Ovary (tissue), 9 donors: ENCODE results near the gene CTNNBL1. TPM values are rescaled to one million over a fixed set of nuclear protein-coding genes. Genes with fewer than 3 reads are reported as not detected.

Source experiments
- DNase-seq, 5 donors: peaks; one replicate each; pipeline ENCODE4 v3.0.0-alpha.2; 2019 to 2020
- H3K27ac ChIP-seq, 2 donors: fragments of 200-600 bp; one replicate each; pipeline versions ENCODE4 v1.5.1 to v1.8.0; 2019 to 2022
- H3K27me3 ChIP-seq: fragments of 200-600 bp; one replicate; pipeline ENCODE4 v1.8.0; 2022
- H3K36me3 ChIP-seq: fragments of 200-600 bp; sonication (generic); one replicate; pipeline ENCODE4 v1.5.1; 2019
- H3K4me1 ChIP-seq: one replicate; pipeline ENCODE4 v1.8.1; 2013; ENCODE audit warnings: mild to moderate bottlenecking, moderate library complexity; ENCODE audit not compliant: insufficient read depth
- H3K4me3 ChIP-seq: fragments of 200-600 bp; sonication (generic); one replicate; pipeline ENCODE4 v1.5.1; 2017
- H3K9me3 ChIP-seq, 2 donors: fragments of 200-600 bp in 1 of 2; sonication (generic) in 1 of 2; one replicate each; pipeline versions ENCODE4 v1.5.1 to v1.8.1; 2013 to 2019; ENCODE audit warnings: mild to moderate bottlenecking in 1 of 2, moderate library complexity in 1 of 2
- CTCF ChIP-seq, 3 donors: fragments of 450-650 bp in 2 of 3; fragments of 200-600 bp in 1 of 3; IDR thresholded peaks; one replicate each; pipeline versions ENCODE4 v1.5.1 to v1.8.0; 2016 to 2022; ENCODE audit warnings: antibody characterized with exemption in 3 of 3, mild to moderate bottlenecking in 1 of 3
- EP300 ChIP-seq: sonication (generic); formaldehyde crosslinking; IDR thresholded peaks from one replicate; pipeline ENCODE4 v1.6.1; 2017; ENCODE audit warnings: antibody characterized with exemption
- POLR2A ChIP-seq: fragments of 450-650 bp; IDR thresholded peaks from one replicate; pipeline ENCODE4 v1.6.1; 2017; ENCODE audit warnings: antibody characterized with exemption, mild to moderate bottlenecking, moderate library complexity
- WGBS, 3 donors: extraction: QIAGEN DNeasy Blood & Tissue Kit in 1 of 3; methylation state at CpG; one replicate each; pipeline versions ENCODE4 v1.1.5 to v1.1.7; 2013 to 2017; 5-methylcytosine and 5-hydroxymethylcytosine counted together
- intact Hi-C, 4 donors: fragments of 100-400 bp; cut with DNase I; formaldehyde crosslinking; loops; one replicate each; pipeline versions ENCODE4 v1.11.0 to v1.15.1; 2022 to 2023
- polyA plus RNA-seq, 2 donors: library from polyadenylated mRNA; stranded (reverse); fragments of 200-250 nt in 1 of 2; fragments of 350-450 nt in 1 of 2; fragmentation: Illumina TruSeq in 1 of 2; extraction: RNeasy Lipid Tissue Mini Kit (QIAGEN cat#74804) in 1 of 2; gene quantifications; one replicate each; pipeline ENCODE4 v1.2.3, GENCODE V29; 2013 to 2014
- total RNA-seq, 7 donors: library from RNA; depleted of rRNA in 2 of 7; stranded (reverse); fragments of >200 nt in 2 of 7; fragmentation: NEBNext Ultra II Directional in 3 of 7; extraction: Animal tissue kit (Norgen Biotek cat#: 25700) in 3 of 7; gene quantifications; one replicate each; pipeline versions ENCODE4 v1.1.0 to v1.2.4, GENCODE V29; 2016 to 2023
- donor health status: DM: no; HTN: no; CAD: no; lungs with moderate emphysema.
- donor health status: DM: no; HTN: no; CAD: no.
- donor health status: Bipolar disorder and iron deficiency.
- donor health status: DM: yes; HTN: yes; CAD: no.
- donor health status: DM: no; HTN: no; CAD: no.
- donor health status: DM: yes; HTN: yes; CAD: no.

CTNNBL1 gene
- total and polyA plus RNA-seq, 9 donors, result 17.3 to 58.7 (median 42.3) TPM

DNA sequence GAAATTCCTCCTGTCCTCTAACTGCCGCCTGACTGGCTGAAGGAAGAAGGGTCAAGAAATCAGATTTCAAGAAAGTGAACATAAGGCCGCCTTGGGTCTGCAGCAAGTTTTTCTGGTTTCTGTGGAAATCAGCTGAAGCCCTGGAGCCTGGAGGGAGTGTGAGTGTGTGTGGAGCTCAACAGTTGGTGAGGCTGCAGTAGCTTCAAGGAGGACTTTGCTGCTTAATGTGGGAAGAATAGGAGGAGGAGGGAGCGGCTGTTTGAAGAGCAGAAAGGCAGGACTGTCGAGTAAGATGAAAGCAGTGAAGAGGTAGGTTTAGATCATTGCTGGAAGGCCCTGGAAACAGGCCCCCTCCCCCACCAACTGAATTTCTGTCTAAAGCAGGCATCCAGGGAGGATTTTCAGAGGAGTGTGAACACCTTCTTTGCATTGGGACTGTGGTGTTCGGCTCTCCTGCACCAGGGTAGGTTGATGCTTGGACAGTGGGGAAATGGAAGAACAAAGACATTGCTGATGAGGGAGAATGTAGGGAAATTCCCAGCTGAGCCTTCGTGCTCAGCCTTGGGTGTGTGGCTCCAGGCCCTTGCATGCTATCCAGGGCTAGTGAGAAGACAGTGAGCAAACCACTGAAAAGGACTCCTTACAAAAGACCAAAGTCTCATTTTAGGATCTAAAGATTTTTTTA is 129.6 kb downstream of the CTNNBL1 start:
- H3K9me3 ChIP-seq, result no peaks in the 10 kb centered on the region
- no peak for DNase-seq
- intact Hi-C loops, result no loop called here
- H3K27ac ChIP-seq, result no peak overlapping the region
- WGBS, 3 donors, result 82 to 87% (median 82%) methylated on average over 6 of the region's 6 CpGs
- H3K4me3 ChIP-seq, result no peak overlapping the region
- no peaks in the 10 kb centered on the region for H3K27me3 ChIP-seq
- H3K36me3 ChIP-seq, result no peaks in the 10 kb centered on the region
- TF ChIP-seq CTCF (IDR thresholded peaks at IDR 0.05), result no peak
- no peak for TF ChIP-seq EP300
- no peak for TF ChIP-seq POLR2A
- H3K4me1 ChIP-seq, result no peaks in the 10 kb centered on the region

GRCh38 chr20:37827605-37828004 is 133.8 kb downstream of the CTNNBL1 start:
- H3K4me3 ChIP-seq, result no peak overlapping the region
- no peak overlapping the region for H3K27ac ChIP-seq
- intact Hi-C loops, result no loop called here
- H3K9me3 ChIP-seq, result no peaks in the 10 kb centered on the region
- no peaks in the 10 kb centered on the region for H3K4me1 ChIP-seq
- no peak for DNase-seq
- WGBS, 3 donors, result 92 to 96% (median 93%) methylated on average over 3 of the region's 3 CpGs
- no peaks in the 10 kb centered on the region for H3K27me3 ChIP-seq
- H3K36me3 ChIP-seq, result no peaks in the 10 kb centered on the region
- no peak for TF ChIP-seq EP300
- no peak for TF ChIP-seq POLR2A

- WGBS, 3 donors, result 67 to 79% (median 74%) methylated on average over 4 of the region's 4 CpGs
Observed at GRCh38 chr20:37828684-37829083, 134.9 kb downstream of the CTNNBL1 start.

GRCh38 chr20:37829128-37829527 is 135.3 kb downstream of the CTNNBL1 start:
- intact Hi-C loops, result no loop called here
- H3K36me3 ChIP-seq, result no peaks in the 10 kb centered on the region
- WGBS, 3 donors, result 86 to 94% (median 90%) methylated on average over 3 of the region's 3 CpGs
- no peaks in the 10 kb centered on the region for H3K27me3 ChIP-seq
- no peak for DNase-seq
- H3K27ac ChIP-seq, result no peak overlapping the region
- no peaks in the 10 kb centered on the region for H3K4me1 ChIP-seq
- no peak for TF ChIP-seq POLR2A
- no peak for TF ChIP-seq CTCF (IDR thresholded peaks at IDR 0.05)
- no peak for TF ChIP-seq EP300
- no peaks in the 10 kb centered on the region for H3K9me3 ChIP-seq
- H3K4me3 ChIP-seq, result no peak overlapping the region

More at GRCh38 chr20:37828684-37829083, 134.9 kb downstream of the CTNNBL1 start:
- H3K36me3 ChIP-seq, result no peaks in the 10 kb centered on the region
- H3K4me3 ChIP-seq, result no peak overlapping the region
- no peaks in the 10 kb centered on the region for H3K9me3 ChIP-seq
- DNase-seq, result no peak
- H3K27me3 ChIP-seq, result no peaks in the 10 kb centered on the region
- H3K27ac ChIP-seq, result no peak overlapping the region
- no peaks in the 10 kb centered on the region for H3K4me1 ChIP-seq
- intact Hi-C loops, result no loop called here
- no peak for TF ChIP-seq POLR2A
- no peak for TF ChIP-seq EP300
- no peak for TF ChIP-seq CTCF (IDR thresholded peaks at IDR 0.05)

GRCh38 chr20:37833221-37833896 is 139.5 kb downstream of the CTNNBL1 start:
- H3K4me1 ChIP-seq, result no peaks in the 10 kb centered on the region
- TF ChIP-seq POLR2A, result no peak
- TF ChIP-seq EP300, result no peak
- TF ChIP-seq CTCF (IDR thresholded peaks at IDR 0.05), result no peak
- no peak for DNase-seq
- WGBS, 3 donors, result 84 to 93% (median 90%) methylated on average over 8 of the region's 8 CpGs
- intact Hi-C loops, result no loop called here
- no peaks in the 10 kb centered on the region for H3K27me3 ChIP-seq
- no peaks in the 10 kb centered on the region for H3K9me3 ChIP-seq
- H3K4me3 ChIP-seq, result no peak overlapping the region
- H3K36me3 ChIP-seq, result no peaks in the 10 kb centered on the region
- H3K27ac ChIP-seq, result no peak overlapping the region
